Adrenal gland (tissue), 12 donors: ENCODE data around the gene OR6C4. TPM values are rescaled to one million over a fixed set of nuclear protein-coding genes. Genes with fewer than 3 reads are reported as not detected.
"Not testable (repeated sequence)": the region's sequence is repeated elsewhere in the genome, so short reads cannot be mapped to it uniquely, and the experiment has no call there.

Experiments
- DNase-seq, 7 donors: peaks; one replicate each; pipeline ENCODE4 v3.0.0-alpha.2; 2019 to 2020
- H3K27ac ChIP-seq, 5 donors: fragments of 200-600 bp; sonication (generic) in 4 of 5; 1 replicate in 3 of 5; 2 replicates in 2 of 5; pipeline versions ENCODE4 v1.5.1 to v1.8.0; 2016 to 2020; ENCODE audit warnings: mild to moderate bottlenecking in 1 of 5
- H3K27me3 ChIP-seq: fragments of 200-600 bp; 2 replicates; pipeline ENCODE4 v1.8.0; 2021
- H3K36me3 ChIP-seq, 2 donors: fragments of 200-600 bp; replicated peaks in 1 of 2; 1 replicate in 1 of 2; 2 replicates in 1 of 2; pipeline versions ENCODE4 v1.5.1 to v1.8.0; 2018 to 2022
- H3K4me1 ChIP-seq, 2 donors: fragments of 200-600 bp; replicated peaks in 1 of 2; 1 replicate in 1 of 2; 2 replicates in 1 of 2; pipeline versions ENCODE4 v1.5.1 to v1.8.0; 2018 to 2021
- H3K4me3 ChIP-seq, 4 donors: fragments of 200-600 bp; sonication (generic) in 3 of 4; one replicate each; pipeline ENCODE4 v1.5.1; 2016 to 2018
- H3K9me3 ChIP-seq, 3 donors: fragments of 200-600 bp; sonication (generic) in 1 of 3; replicated peaks in 1 of 3; 1 replicate in 2 of 3; 2 replicates in 1 of 3; pipeline versions ENCODE4 v1.5.1 to v1.8.0; 2016 to 2021
- POLR2A ChIP-seq, 2 donors: fragments of 450-650 bp; IDR thresholded peaks; one replicate each; pipeline ENCODE4 v1.6.1; 2017; ENCODE audit warnings: antibody characterized with exemption in 2 of 2, mild to moderate bottlenecking in 2 of 2, moderate library complexity in 1 of 2
- WGBS, 4 donors: extraction: QIAGEN DNeasy Blood & Tissue Kit in 2 of 4; methylation state at CpG; one replicate each; pipeline versions ENCODE4 v1.1.5 to v1.1.7; 2013 to 2017; 5-methylcytosine and 5-hydroxymethylcytosine counted together
- intact Hi-C, 2 donors: fragments of 100-400 bp; cut with DNase I; formaldehyde crosslinking; loops; one replicate each; pipeline versions ENCODE4 v1.14.1 to v1.15.0; 2022 to 2023
- polyA plus RNA-seq, 3 donors: library from polyadenylated mRNA; stranded (reverse); fragments of 200-250 nt in 2 of 3; fragments of 350-450 nt in 1 of 3; fragmentation: Illumina TruSeq in 1 of 3; extraction: RNeasy Lipid Tissue Mini Kit (QIAGEN cat#74804) in 1 of 3; gene quantifications; one replicate each; pipeline ENCODE4 v1.2.3, GENCODE V29; 2013 to 2014
- total RNA-seq, 9 donors: library from RNA; depleted of rRNA in 4 of 9; stranded (reverse); fragments of >200 nt in 4 of 9; fragments of 120-200 nt in 1 of 9; fragmentation: NEBNext Ultra II Directional in 1 of 9; extraction: Animal tissue kit (Norgen Biotek cat#: 25700) in 1 of 9; gene quantifications; one replicate each; pipeline versions ENCODE4 v1.1.0 to v1.2.4, GENCODE V29; 2013 to 2023
- TF ChIP-seq, protein P1 (sequence below), 6 experiments: fragments of 450-650 bp in 4 of 6; fragments of 200-600 bp in 2 of 6; sonication (generic) in 1 of 6; IDR thresholded peaks; 1 replicate in 5 of 6; 2 replicates in 1 of 6; pipeline versions ENCODE4 v1.5.1 to v1.8.0; 2016 to 2021; ENCODE audit warnings: antibody characterized with exemption in 6 of 6, mild to moderate bottlenecking in 2 of 6, moderate library complexity in 1 of 6
- donor health status: healthy with polysubstance abuse.
- donor health status: Bipolar disorder and iron deficiency.
- donor health status: DM: yes; HTN: yes; CAD: no.
- donor health status: DM: no; HTN: no; CAD: no.
- donor health status: DM: no; HTN: no; CAD: no.
- donor health status: DM: yes; HTN: yes; CAD: no.

OR6C4 gene
- total and polyA plus RNA-seq, 12 donors = not detected

DNA sequence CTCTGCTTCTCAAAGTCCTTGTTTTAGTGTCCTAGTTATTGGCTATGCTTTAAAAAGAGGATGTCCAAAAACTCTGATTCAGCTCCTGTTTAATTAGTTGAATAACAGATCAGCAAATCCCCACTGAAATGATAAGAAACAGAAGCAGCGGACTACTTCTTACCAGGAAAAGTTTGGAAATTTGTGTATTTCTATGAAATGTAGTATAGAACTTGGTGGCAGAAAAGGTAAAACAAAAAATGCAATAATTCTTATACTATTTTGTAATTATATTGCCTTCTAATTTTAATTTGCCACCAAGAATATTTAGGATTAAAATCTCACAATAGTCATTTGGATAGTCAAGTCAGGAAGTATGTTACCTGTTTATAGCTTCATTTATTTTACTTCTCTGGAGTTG lies 22.8 kb downstream of the OR6C4 start, which contains the start of gene OR2AP1:
Gene OR2AP1, plus strand, starts transcription at position 301 of the 400 bp plus-strand sequence. CDS start 1,947 bp downstream, outside the sequence.
- no peak within 1 kb of the TSS for H3K4me3 ChIP-seq
- 85 to 94% (median 91%) methylated on average over 1 of the region's 1 CpG for WGBS, 4 donors
- H3K27ac ChIP-seq = no peak within 1 kb of the TSS
- intact Hi-C loops = no loop called here
- no peaks in the 10 kb centered on the region for H3K4me1 ChIP-seq
- TF ChIP-seq, protein P1, sequence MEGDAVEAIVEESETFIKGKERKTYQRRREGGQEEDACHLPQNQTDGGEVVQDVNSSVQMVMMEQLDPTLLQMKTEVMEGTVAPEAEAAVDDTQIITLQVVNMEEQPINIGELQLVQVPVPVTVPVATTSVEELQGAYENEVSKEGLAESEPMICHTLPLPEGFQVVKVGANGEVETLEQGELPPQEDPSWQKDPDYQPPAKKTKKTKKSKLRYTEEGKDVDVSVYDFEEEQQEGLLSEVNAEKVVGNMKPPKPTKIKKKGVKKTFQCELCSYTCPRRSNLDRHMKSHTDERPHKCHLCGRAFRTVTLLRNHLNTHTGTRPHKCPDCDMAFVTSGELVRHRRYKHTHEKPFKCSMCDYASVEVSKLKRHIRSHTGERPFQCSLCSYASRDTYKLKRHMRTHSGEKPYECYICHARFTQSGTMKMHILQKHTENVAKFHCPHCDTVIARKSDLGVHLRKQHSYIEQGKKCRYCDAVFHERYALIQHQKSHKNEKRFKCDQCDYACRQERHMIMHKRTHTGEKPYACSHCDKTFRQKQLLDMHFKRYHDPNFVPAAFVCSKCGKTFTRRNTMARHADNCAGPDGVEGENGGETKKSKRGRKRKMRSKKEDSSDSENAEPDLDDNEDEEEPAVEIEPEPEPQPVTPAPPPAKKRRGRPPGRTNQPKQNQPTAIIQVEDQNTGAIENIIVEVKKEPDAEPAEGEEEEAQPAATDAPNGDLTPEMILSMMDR (IDR thresholded peaks at IDR 0.05) = no peak
- no peak for TF ChIP-seq POLR2A (IDR thresholded peaks at IDR 0.05)
- H3K36me3 ChIP-seq = no peaks in the 10 kb centered on the region
- H3K27me3 ChIP-seq = no peaks in the 10 kb centered on the region
- no peak for DNase-seq
- H3K9me3 ChIP-seq = peaks cover 0 to 7% (median 0%) of the 10 kb centered on the region in 3 donors

- TF ChIP-seq, protein P1 (IDR thresholded peaks at IDR 0.05) = no peak
- TF ChIP-seq POLR2A (IDR thresholded peaks at IDR 0.05) = no peak
- no peak overlapping the region for H3K27ac ChIP-seq
- DNase-seq = no peak
- WGBS, 4 donors = 70 to 93% (median 85%) methylated on average over 1 to 2 of the region's 2 CpGs
- H3K27me3 ChIP-seq = no peaks in the 10 kb centered on the region
- H3K4me3 ChIP-seq = no peak overlapping the region
- intact Hi-C loops = no loop called here
- H3K36me3 ChIP-seq = no peaks in the 10 kb centered on the region
- H3K9me3 ChIP-seq = no peaks in the 10 kb centered on the region
- H3K4me1 ChIP-seq = no peaks in the 10 kb centered on the region
Observed at GRCh38 chr12:55582066-55582465, 32.7 kb downstream of the OR6C4 start.

- Histone ChIP-seq H3K27me3 (no peaks in the 10 kb centered on the region), H3K9me3 (no peaks in the 10 kb centered on the region), H3K36me3 (no peaks in the 10 kb centered on the region), H3K4me1 (no peaks in the 10 kb centered on the region), H3K27ac (no peak overlapping the region), H3K4me3 (no peak overlapping the region)
- no peak for DNase-seq
- 63 to 88% (median 79%) methylated on average over 2 of the region's 2 CpGs for WGBS, 4 donors
- no peak for TF ChIP-seq POLR2A (IDR thresholded peaks at IDR 0.05)
- intact Hi-C loops = no loop called here
Observed at GRCh38 chr12:55585817-55586216, 36.4 kb downstream of the OR6C4 start.

DNA sequence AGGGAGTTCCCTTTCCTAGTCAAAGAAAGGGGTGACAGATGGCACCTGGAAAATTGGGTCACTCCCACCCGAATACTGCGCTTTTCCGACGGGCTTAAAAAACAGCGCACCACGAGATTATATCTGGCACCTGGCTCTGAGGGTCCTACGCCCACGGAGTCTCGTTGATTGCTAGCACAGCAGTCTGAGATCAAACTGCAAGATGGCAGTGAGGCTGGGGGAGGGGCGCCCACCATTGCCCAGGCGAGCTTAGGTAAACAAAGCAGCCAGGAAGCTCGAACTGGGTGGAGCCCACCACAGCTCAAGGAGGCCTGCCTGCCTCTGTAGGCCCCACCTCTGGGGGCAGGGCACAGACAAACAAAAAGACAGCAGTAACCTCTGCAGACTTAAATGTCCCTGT lies 40.8 kb downstream of the OR6C4 start:
- H3K4me1 ChIP-seq, H3K4me3 ChIP-seq, H3K27me3 ChIP-seq, H3K36me3 ChIP-seq, H3K27ac ChIP-seq, H3K9me3 ChIP-seq, DNase-seq, intact Hi-C loops: not testable (repeated sequence)
- 60 to 90% (median 62%) methylated on average over 9 to 12 of the region's 12 CpGs for WGBS, 4 donors

Other genes starting within 250 kb of the OR6C4 start
- under 1 TPM in 1 of 9 donors, not detected in 8; 0.11 TPM for gene OR6C1, start 235.3 kb upstream of the OR6C4 start, total RNA-seq
- gene OR6C1, start 235.3 kb upstream of the OR6C4 start, polyA plus RNA-seq = not detected
- not detected for gene OR6C3, start 218.9 kb upstream of the OR6C4 start, total RNA-seq
- not detected for gene OR6C3, start 218.9 kb upstream of the OR6C4 start, polyA plus RNA-seq
- gene OR6C75, start 186.6 kb upstream of the OR6C4 start, total RNA-seq = not detected
- not detected for gene OR6C75, start 186.6 kb upstream of the OR6C4 start, polyA plus RNA-seq
- not detected for gene OR6C65, start 149.1 kb upstream of the OR6C4 start, total RNA-seq
- not detected for gene OR6C65, start 149.1 kb upstream of the OR6C4 start, polyA plus RNA-seq
- not detected for gene OR6C76, start 123.3 kb upstream of the OR6C4 start, total RNA-seq
- not detected for gene OR6C76, start 123.3 kb upstream of the OR6C4 start, polyA plus RNA-seq
- gene OR6C2, start 105.5 kb upstream of the OR6C4 start, total RNA-seq = not detected
- gene OR6C2, start 105.5 kb upstream of the OR6C4 start, polyA plus RNA-seq = not detected
- not detected for gene OR6C70, start 79.5 kb upstream of the OR6C4 start, total RNA-seq
- not detected for gene OR6C70, start 79.5 kb upstream of the OR6C4 start, polyA plus RNA-seq
- gene OR6C68, start 57.2 kb upstream of the OR6C4 start, total RNA-seq = not detected
- gene OR6C68, start 57.2 kb upstream of the OR6C4 start, polyA plus RNA-seq = not detected
- gene OR2AP1, start 22.9 kb downstream of the OR6C4 start, total RNA-seq = not detected
- gene OR2AP1, start 22.9 kb downstream of the OR6C4 start, polyA plus RNA-seq = not detected
- not detected for gene OR10P1, start 87.3 kb downstream of the OR6C4 start, total RNA-seq
- not detected for gene OR10P1, start 87.3 kb downstream of the OR6C4 start, polyA plus RNA-seq
- gene ITGA7, start 158.3 kb downstream of the OR6C4 start, total RNA-seq = 10 to 100 TPM in 6 of 9 donors, 1 to 10 TPM in 3; 5.7 to 41.3 (median 14.6) TPM
- 10 to 100 TPM in 2 of 3 donors, 1 to 10 TPM in 1; 9.3 to 77.1 (median 53.6) TPM for gene ITGA7, start 158.3 kb downstream of the OR6C4 start, polyA plus RNA-seq
- gene BLOC1S1, start 166.4 kb downstream of the OR6C4 start, total RNA-seq = 100 to 1,000 TPM; 180 to 304 (median 220) TPM
- 1,000 to 10,000 TPM in 1 of 3 donors, 100 to 1,000 TPM in 2; 188 to 1,005 (median 657) TPM for gene BLOC1S1, start 166.4 kb downstream of the OR6C4 start, polyA plus RNA-seq
- gene RDH5, start 170.8 kb downstream of the OR6C4 start, total RNA-seq = 10 to 100 TPM in 1 of 9 donors, 1 to 10 TPM in 8; 1.9 to 25.7 (median 4.5) TPM
- 10 to 100 TPM in 2 of 3 donors, 1 to 10 TPM in 1; 2.7 to 41.4 (median 32.7) TPM for gene RDH5, start 170.8 kb downstream of the OR6C4 start, polyA plus RNA-seq
- gene CD63, start 179.4 kb downstream of the OR6C4 start, total RNA-seq = 1,000 to 10,000 TPM in 7 of 9 donors, 100 to 1,000 TPM in 2; 796 to 1,954 (median 1,283) TPM
- 1,000 to 10,000 TPM; 1,798 to 2,350 (median 1,843) TPM for gene CD63, start 179.4 kb downstream of the OR6C4 start, polyA plus RNA-seq
- 1 to 10 TPM; 3.3 to 8.3 (median 6.7) TPM for gene GDF11, start 193.5 kb downstream of the OR6C4 start, total RNA-seq
- 1 to 10 TPM; 2.4 to 4.1 (median 3.8) TPM for gene GDF11, start 193.5 kb downstream of the OR6C4 start, polyA plus RNA-seq